Fibroblast of skin of right biceps (primary cell): ENCODE measurements around the gene BMP8B.

Source experiments
- DNase-seq: peaks from one replicate; pipeline ENCODE4 v3.0.0-alpha.2; 2013

Gene BMP8B

DNA sequence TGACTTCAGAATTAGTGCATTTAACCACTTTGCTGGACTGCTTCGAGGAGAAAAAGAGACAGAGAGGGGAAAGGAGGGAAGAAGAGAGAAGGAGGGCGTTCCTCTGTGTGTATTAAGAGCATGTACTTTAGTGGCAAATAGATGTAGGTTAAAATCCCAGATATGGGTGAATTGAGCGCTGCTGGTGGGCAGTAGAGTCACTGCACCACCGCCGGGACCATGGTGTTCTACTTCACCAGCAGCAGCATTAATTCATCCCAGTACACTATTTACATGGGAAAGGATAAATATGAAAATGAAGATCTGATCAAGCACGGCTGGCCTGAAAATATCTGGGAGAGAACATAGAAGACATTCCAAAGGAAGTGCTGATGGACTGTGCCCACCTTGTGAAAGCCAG lies 70.9 kb downstream of the BMP8B start:
- no peak for DNase-seq

DNA sequence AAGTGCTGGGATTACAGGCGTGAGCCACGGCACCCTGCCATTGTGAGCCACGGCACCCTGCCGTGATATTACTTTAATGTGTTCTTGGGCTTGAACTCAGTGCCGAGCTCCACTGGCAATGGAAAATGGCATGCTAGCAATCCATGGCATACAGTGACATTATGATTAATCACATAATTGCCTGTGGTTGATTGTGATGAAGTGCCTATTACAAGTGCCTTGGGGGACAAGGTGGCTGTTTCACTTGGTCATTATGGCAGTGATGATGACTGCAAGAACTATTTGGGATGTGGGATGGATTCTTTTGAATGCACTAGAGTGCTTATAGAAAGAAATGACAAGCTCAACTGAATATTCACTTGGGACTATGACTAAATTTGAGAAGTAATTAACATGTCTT lies 75.1 kb downstream of the BMP8B start:
- no peak for DNase-seq

GRCh38 chr1:39711966-39712340 lies 76.7 kb downstream of the BMP8B start:
- no peak for DNase-seq

DNA sequence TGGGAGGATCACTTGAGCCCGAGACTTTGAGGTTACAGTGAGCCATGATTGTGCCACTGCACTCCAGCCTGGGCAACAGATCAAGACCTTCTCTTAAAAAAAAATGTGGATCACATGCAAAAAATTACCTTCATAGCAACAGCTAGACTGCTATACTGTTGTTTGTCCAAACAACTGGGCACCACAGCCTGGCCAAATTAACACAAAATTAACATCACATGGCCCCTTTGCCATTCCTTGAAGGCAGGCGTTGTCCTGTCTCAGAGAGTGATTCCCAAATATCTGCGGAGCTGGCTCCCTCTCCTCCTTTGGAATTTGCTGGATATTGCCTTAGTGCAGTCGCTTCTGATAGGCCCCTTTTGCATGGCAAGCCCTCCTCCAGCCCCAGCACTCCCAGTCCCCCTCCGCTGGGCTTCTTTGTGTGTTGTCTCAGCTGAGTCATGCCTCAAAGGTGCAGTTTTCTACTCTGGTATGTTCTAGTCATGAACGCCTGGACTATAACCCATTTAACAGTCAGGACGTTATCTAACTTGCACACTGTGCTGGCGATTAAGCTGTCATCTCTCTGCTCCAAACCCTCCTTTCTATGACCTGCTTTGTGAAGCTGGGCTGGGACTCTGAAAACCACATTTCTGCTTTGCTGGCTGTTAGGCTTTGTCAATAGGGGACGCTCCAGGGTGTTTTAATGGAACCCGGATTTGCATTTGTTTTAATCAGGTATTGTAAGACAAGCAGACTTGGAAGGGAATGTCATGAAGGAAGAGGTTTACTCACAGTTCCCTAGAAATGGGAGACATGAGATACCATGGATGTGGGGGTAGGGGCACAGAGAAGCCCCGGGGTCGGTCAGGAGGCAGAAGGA lies 77.3 kb downstream of the BMP8B start:
- peak; percentile 38 for DNase-seq

DNA sequence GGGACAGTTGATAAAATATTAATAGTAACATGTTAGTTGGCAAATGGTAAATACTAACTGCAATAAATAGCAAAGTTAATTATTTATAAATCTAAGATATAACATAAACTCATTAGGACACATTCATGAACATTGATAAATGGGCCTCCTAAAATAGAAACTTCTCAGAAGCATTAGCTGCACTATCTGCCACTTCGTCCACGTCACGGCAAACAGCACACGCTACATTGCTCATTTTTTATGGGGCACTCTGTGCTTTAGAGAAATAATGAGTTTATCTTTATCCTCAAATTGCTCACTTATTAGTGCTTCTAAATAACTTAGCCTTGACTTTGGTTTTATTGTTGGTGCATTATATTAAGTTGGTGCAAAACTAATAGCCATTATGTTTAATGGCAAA lies 81.2 kb downstream of the BMP8B start:
- DNase-seq = no peak
